ENCODE measurements around the gene PTPN4. TPM values are rescaled to one million over a fixed set of nuclear protein-coding genes. Genes with fewer than 3 reads are reported as not detected.

The PTPN4 gene
- total and polyA plus RNA-seq, 3 donors from 2014 or later = 19.7 to 80.5 (median 58.5) TPM

DNA sequence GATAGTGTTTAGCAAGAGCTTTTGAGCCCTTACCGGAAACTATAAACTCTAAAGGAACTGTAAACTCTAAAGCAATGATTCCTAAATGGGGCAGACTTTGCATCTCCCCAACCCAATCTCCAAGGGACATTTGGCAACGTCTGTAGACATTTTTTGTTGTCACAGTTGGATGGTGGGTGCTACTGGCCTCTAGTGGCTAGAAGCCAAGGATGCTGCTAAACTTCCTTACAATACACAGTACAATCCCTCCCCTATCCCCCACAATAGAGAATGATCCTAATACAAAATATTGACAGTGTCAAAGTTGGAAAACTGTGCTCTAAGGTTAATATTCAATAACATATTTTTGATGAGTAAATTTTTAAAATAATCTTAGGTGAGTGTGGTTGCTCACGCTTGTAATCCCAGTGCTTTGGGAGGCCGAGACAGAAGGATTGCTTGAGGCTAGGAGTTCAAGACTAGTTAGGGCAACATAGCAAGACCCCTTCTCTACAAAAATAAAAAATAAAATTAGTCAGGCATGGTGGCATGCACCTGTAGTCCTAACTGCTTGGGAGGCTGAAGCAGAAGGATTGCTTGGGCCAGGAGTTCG lies 66.7 kb downstream of the PTPN4 start:
- intact Hi-C loops (cut with DNase I; ENCODE audit: low total_unique reads) = no loop called here
- TF ChIP-seq, protein P1, sequence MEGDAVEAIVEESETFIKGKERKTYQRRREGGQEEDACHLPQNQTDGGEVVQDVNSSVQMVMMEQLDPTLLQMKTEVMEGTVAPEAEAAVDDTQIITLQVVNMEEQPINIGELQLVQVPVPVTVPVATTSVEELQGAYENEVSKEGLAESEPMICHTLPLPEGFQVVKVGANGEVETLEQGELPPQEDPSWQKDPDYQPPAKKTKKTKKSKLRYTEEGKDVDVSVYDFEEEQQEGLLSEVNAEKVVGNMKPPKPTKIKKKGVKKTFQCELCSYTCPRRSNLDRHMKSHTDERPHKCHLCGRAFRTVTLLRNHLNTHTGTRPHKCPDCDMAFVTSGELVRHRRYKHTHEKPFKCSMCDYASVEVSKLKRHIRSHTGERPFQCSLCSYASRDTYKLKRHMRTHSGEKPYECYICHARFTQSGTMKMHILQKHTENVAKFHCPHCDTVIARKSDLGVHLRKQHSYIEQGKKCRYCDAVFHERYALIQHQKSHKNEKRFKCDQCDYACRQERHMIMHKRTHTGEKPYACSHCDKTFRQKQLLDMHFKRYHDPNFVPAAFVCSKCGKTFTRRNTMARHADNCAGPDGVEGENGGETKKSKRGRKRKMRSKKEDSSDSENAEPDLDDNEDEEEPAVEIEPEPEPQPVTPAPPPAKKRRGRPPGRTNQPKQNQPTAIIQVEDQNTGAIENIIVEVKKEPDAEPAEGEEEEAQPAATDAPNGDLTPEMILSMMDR (IDR thresholded peaks at IDR 0.05) = peak in 1 of 3 experiments; percentile 23
- TF ChIP-seq POLR2A (IDR thresholded peaks at IDR 0.05) = no peak

DNA sequence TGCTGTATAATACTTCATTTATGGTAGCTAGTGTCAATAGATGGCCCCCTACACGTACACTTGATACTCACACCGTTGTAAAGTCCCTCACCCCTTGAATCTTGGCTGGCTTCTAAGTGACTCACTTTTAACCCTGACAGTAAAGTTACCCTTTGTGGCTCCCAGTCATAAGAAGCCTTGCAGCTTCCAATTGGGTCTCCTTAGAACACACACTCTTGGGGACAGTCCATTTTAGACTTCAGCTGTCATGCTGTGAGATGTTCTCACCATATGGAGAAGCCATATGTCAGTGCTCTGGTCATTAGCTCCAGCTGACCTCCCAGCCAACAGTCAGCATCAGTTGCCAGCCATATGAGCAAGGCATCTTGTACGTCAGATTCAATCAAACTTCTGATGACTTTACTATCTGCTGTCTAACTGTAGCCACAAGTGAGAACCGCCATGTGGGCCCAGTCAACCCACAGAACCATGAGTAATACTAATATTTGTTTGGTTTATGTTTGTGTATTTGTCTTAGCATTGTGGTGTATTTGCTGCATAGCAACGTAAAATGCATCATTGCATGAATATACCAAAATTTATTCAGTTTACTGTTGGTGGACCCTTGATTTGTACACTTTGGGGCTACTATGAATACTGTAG lies 68.3 kb downstream of the PTPN4 start:
- Histone ChIP-seq H3K27me3 (no peaks in the 10 kb centered on the region), H3K27ac (no peak overlapping the region), H3K9me3 (no peaks in the 10 kb centered on the region), H3K36me3 (ENCODE audit: low read depth, missing control alignments) (no peaks in the 10 kb centered on the region), H3K4me3 (no peak overlapping the region), H3K4me1 (no peaks in the 10 kb centered on the region)
- WGBS, 2 donors = 80 to 82% methylated on average over 5 of the region's 5 CpGs
- no peak for TF ChIP-seq POLR2A (IDR thresholded peaks at IDR 0.05)
- TF ChIP-seq, protein P1 (IDR thresholded peaks at IDR 0.05) = no peak
- intact Hi-C loops (cut with DNase I; ENCODE audit: low total_unique reads) = no loop called here
- DNase-seq = no peak

More for the DNA sequence above, 66.7 kb downstream of the PTPN4 start:
- 81 to 83% methylated on average over 5 of the region's 5 CpGs for WGBS, 2 donors
- no peaks in the 10 kb centered on the region for H3K4me1 ChIP-seq
- no peaks in the 10 kb centered on the region for H3K27me3 ChIP-seq
- no peak overlapping the region for H3K4me3 ChIP-seq
- DNase-seq = no peak
- H3K36me3 ChIP-seq (ENCODE audit: low read depth, missing control alignments) = no peaks in the 10 kb centered on the region
- H3K27ac ChIP-seq = no peak overlapping the region
- no peaks in the 10 kb centered on the region for H3K9me3 ChIP-seq

DNA sequence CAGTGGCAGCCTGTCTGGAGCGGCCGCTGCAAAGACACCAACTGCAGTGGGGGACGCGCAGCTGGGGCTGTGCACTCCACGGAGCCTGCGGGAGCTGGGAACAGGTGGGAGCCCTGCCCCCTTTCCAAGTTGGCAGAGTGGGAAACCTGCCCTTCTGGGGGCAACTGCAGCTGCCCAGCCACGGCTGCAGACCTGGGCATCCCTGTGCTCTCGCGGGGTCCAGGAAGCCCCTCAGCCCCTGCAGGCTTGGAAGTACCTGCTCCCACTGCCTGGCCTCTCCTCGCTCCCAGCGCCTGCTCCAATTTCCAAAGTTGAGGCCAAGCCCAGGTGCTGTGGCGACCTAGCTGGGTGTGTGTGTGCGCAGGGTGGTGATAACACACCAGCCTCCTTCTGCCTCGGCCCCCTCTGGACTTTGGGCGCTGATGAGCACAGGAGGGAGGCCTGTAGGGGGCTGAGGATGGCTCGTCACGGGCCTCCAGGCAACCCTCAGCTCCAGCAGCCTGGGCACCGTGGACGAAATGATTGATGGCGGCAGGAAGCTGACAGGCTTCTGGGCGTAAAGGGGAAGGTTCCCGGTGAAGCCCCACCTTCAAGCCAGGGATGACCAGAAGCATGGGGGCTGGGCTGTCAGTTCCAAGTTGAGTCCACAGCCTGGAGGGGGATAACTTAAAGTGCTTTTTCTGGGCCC lies 76.9 kb downstream of the PTPN4 start:
- intact Hi-C loops (cut with DNase I; ENCODE audit: low total_unique reads) = no loop called here
- Histone ChIP-seq H3K9me3 (no peaks in the 10 kb centered on the region), H3K4me3 (no peak overlapping the region), H3K4me1 (no peaks in the 10 kb centered on the region), H3K36me3 (ENCODE audit: low read depth, missing control alignments) (no peaks in the 10 kb centered on the region), H3K27ac (no peak overlapping the region), H3K27me3 (no peaks in the 10 kb centered on the region)
- 72 to 87% methylated on average over 7 to 22 of the region's 22 CpGs for WGBS, 2 donors
- TF ChIP-seq, protein P1 (IDR thresholded peaks at IDR 0.05) = no peak
- no peak for TF ChIP-seq POLR2A (IDR thresholded peaks at IDR 0.05)
- no peak for DNase-seq

- intact Hi-C loops (cut with DNase I; ENCODE audit: low total_unique reads) = no loop called here
- Histone ChIP-seq H3K27ac (no peak overlapping the region), H3K27me3 (no peaks in the 10 kb centered on the region), H3K36me3 (ENCODE audit: low read depth, missing control alignments) (no peaks in the 10 kb centered on the region), H3K4me1 (no peaks in the 10 kb centered on the region), H3K9me3 (no peaks in the 10 kb centered on the region), H3K4me3 (no peak overlapping the region)
- TF ChIP-seq, protein P1 (IDR thresholded peaks at IDR 0.05) = no peak
- no peak for TF ChIP-seq POLR2A (IDR thresholded peaks at IDR 0.05)
- DNase-seq = no peak
- 93 to 95% methylated on average over 10 to 12 of the region's 12 CpGs for WGBS, 2 donors
Measured at GRCh38 chr2:119837350-119837749, 77.6 kb downstream of the PTPN4 start.

Data from testis (tissue), 3 donors.